Measurements from ENCODE around the gene CFAP57.

The CFAP57 gene

GRCh38 chr1:43265431-43265830, 93.3 kb downstream of the CFAP57 start:
- H3K36me3 ChIP-seq (ENCODE audit: insufficient read depth, low read length), result no peaks in the 10 kb centered on the region
- no peak overlapping the region for H3K4me2 ChIP-seq (ENCODE audit: insufficient read depth, low read length)
- no peak overlapping the region for H3K27ac ChIP-seq (ENCODE audit: low read length)
- H3K9ac ChIP-seq (ENCODE audit: low read depth, low read length), result no peak overlapping the region
- DNase-seq (no peak), ATAC-seq (ENCODE audit: insufficient read depth, low read depth) (no peak)
- H3K4me3 ChIP-seq (ENCODE audit: low read depth in 1 of 2, low read length in 2 of 2), result no peak overlapping the region
- H3K79me2 ChIP-seq (ENCODE audit: insufficient read depth, low read length), result no peaks in the 10 kb centered on the region
- no peaks in the 10 kb centered on the region for H4K20me1 ChIP-seq (ENCODE audit: insufficient read depth, low read length)
- TF ChIP-seq EZH2 (IDR thresholded peaks at IDR 0.05; ENCODE audit: borderline replicate concordance, low read depth, low read length, severe bottlenecking), result no peak
- H3K9me3 ChIP-seq (ENCODE audit: insufficient read depth, low read length, severe bottlenecking), result peaks cover 11% of the 10 kb centered on the region
- no peaks in the 10 kb centered on the region for H3K27me3 ChIP-seq (ENCODE audit: insufficient read depth, low read length, poor library complexity)
- no peak overlapping the region for H2AFZ ChIP-seq (ENCODE audit: low read depth, low read length)
- no peaks in the 10 kb centered on the region for H3K4me1 ChIP-seq (ENCODE audit: insufficient read depth, low read length)

- no peak for TF ChIP-seq CTCF (IDR thresholded peaks at IDR 0.05; ENCODE audit: borderline replicate concordance, extremely low read depth, low read length, poor library complexity, severe bottlenecking)
- TF ChIP-seq EZH2 (IDR thresholded peaks at IDR 0.05; ENCODE audit: borderline replicate concordance, low read depth, low read length, severe bottlenecking), result no peak
- H3K4me2 ChIP-seq (ENCODE audit: insufficient read depth, low read length), result no peak overlapping the region
Observed at GRCh38 chr1:43266881-43267280, 94.8 kb downstream of the CFAP57 start.

GRCh38 chr1:43267291-43267805, 95.2 kb downstream of the CFAP57 start:
- no peaks in the 10 kb centered on the region for H3K79me2 ChIP-seq (ENCODE audit: insufficient read depth, low read length)
- H3K4me2 ChIP-seq (ENCODE audit: insufficient read depth, low read length), result no peak overlapping the region
- H3K27ac ChIP-seq (ENCODE audit: low read length), result no peak overlapping the region
- no peaks in the 10 kb centered on the region for H3K27me3 ChIP-seq (ENCODE audit: insufficient read depth, low read length, poor library complexity)
- no peaks in the 10 kb centered on the region for H3K36me3 ChIP-seq (ENCODE audit: insufficient read depth, low read length)
- H3K4me1 ChIP-seq (ENCODE audit: insufficient read depth, low read length), result no peaks in the 10 kb centered on the region
- no peak for DNase-seq
- H3K9me3 ChIP-seq (ENCODE audit: insufficient read depth, low read length, severe bottlenecking), result peaks cover 11% of the 10 kb centered on the region
- no peak overlapping the region for H2AFZ ChIP-seq (ENCODE audit: low read depth, low read length)
- H4K20me1 ChIP-seq (ENCODE audit: insufficient read depth, low read length), result no peaks in the 10 kb centered on the region
- H3K9ac ChIP-seq (ENCODE audit: low read depth, low read length), result no peak overlapping the region
- no peak for TF ChIP-seq CTCF (IDR thresholded peaks at IDR 0.05; ENCODE audit: borderline replicate concordance, extremely low read depth, low read length, poor library complexity, severe bottlenecking)
- TF ChIP-seq EZH2 (IDR thresholded peaks at IDR 0.05; ENCODE audit: borderline replicate concordance, low read depth, low read length, severe bottlenecking), result no peak
- no peak for ATAC-seq (ENCODE audit: insufficient read depth, low read depth)
- H3K4me3 ChIP-seq (ENCODE audit: low read depth in 1 of 2, low read length in 2 of 2), result no peak overlapping the region

More at GRCh38 chr1:43266881-43267280, 94.8 kb downstream of the CFAP57 start:
- ATAC-seq (ENCODE audit: insufficient read depth, low read depth) (no peak), DNase-seq (no peak)
- Histone ChIP-seq H3K27me3 (ENCODE audit: insufficient read depth, low read length, poor library complexity) (no peaks in the 10 kb centered on the region), H4K20me1 (ENCODE audit: insufficient read depth, low read length) (no peaks in the 10 kb centered on the region), H3K36me3 (ENCODE audit: insufficient read depth, low read length) (no peaks in the 10 kb centered on the region), H3K9me3 (ENCODE audit: insufficient read depth, low read length, severe bottlenecking) (peaks cover 11% of the 10 kb centered on the region), H3K4me3 (ENCODE audit: low read depth in 1 of 2, low read length in 2 of 2) (no peak overlapping the region), H3K4me1 (ENCODE audit: insufficient read depth, low read length) (no peaks in the 10 kb centered on the region), H3K9ac (ENCODE audit: low read depth, low read length) (no peak overlapping the region), H3K79me2 (ENCODE audit: insufficient read depth, low read length) (no peaks in the 10 kb centered on the region), H3K27ac (ENCODE audit: low read length) (no peak overlapping the region), H2AFZ (ENCODE audit: low read depth, low read length) (no peak overlapping the region)

GRCh38 chr1:43267818-43268425, 95.8 kb downstream of the CFAP57 start:
- no peaks in the 10 kb centered on the region for H3K27me3 ChIP-seq (ENCODE audit: insufficient read depth, low read length, poor library complexity)
- H3K79me2 ChIP-seq (ENCODE audit: insufficient read depth, low read length), result no peaks in the 10 kb centered on the region
- no peaks in the 10 kb centered on the region for H4K20me1 ChIP-seq (ENCODE audit: insufficient read depth, low read length)
- peaks cover 6% of the 10 kb centered on the region for H3K9me3 ChIP-seq (ENCODE audit: insufficient read depth, low read length, severe bottlenecking)
- no peak overlapping the region for H3K4me3 ChIP-seq (ENCODE audit: low read depth in 1 of 2, low read length in 2 of 2)
- TF ChIP-seq EZH2 (IDR thresholded peaks at IDR 0.05; ENCODE audit: borderline replicate concordance, low read depth, low read length, severe bottlenecking) (no peak), CTCF (IDR thresholded peaks at IDR 0.05; ENCODE audit: borderline replicate concordance, extremely low read depth, low read length, poor library complexity, severe bottlenecking) (no peak)
- DNase-seq, result no peak
- no peak overlapping the region for H3K9ac ChIP-seq (ENCODE audit: low read depth, low read length)
- H3K36me3 ChIP-seq (ENCODE audit: insufficient read depth, low read length), result no peaks in the 10 kb centered on the region
- H3K27ac ChIP-seq (ENCODE audit: low read length), result no peak overlapping the region
- H2AFZ ChIP-seq (ENCODE audit: low read depth, low read length), result no peak overlapping the region
- ATAC-seq (ENCODE audit: insufficient read depth, low read depth), result no peak
- no peaks in the 10 kb centered on the region for H3K4me1 ChIP-seq (ENCODE audit: insufficient read depth, low read length)
- no peak overlapping the region for H3K4me2 ChIP-seq (ENCODE audit: insufficient read depth, low read length)
